GM12878 (cell line): ENCODE data around the gene TRIM28. TPM values are rescaled to one million over a fixed set of nuclear protein-coding genes. Genes with fewer than 3 reads are reported as not detected.

Experiments used
- ATF3 ChIP-seq: IDR thresholded peaks from 2 replicates; pipeline ENCODE4 v1.6.1; 2011; ENCODE audit warnings: low read depth, mild to moderate bottlenecking, low read length, moderate library complexity, borderline replicate concordance; ENCODE audit errors: extremely low read depth
- IKZF2 ChIP-seq, 2 experiments: fragments of 450-650 bp; IDR thresholded peaks; 2 replicates each; pipeline ENCODE4 v1.6.1; 2017; ENCODE audit warnings: mild to moderate bottlenecking in 2 of 2, moderate library complexity in 2 of 2
- JUNB ChIP-seq: IDR thresholded peaks from 2 replicates; pipeline ENCODE4 v1.6.1; 2016; ENCODE audit warnings: antibody characterized with exemption, mild to moderate bottlenecking
- KAT2A ChIP-seq: conservative IDR thresholded peaks from 2 replicates; pipeline ENCODE4 v1.6.1; 2011; ENCODE audit warnings: low read depth, low read length; ENCODE audit not compliant: control insufficient read depth
- POLR2AphosphoS2 ChIP-seq: IDR thresholded peaks from 2 replicates; pipeline ENCODE4 v1.6.1; 2011; ENCODE audit warnings: low read depth, mild to moderate bottlenecking, low read length, improper control_type of control experiment, moderate library complexity
- RBBP5 ChIP-seq: fragments of 200-600 bp; sonication (generic); conservative IDR thresholded peaks from 2 replicates; pipeline ENCODE4 v1.6.1; 2016
- WRNIP1 ChIP-seq: IDR thresholded peaks from 2 replicates; pipeline ENCODE4 v1.6.1; 2011; ENCODE audit warnings: low read depth, low read length, improper control_type of control experiment, borderline replicate concordance
- polyA plus RNA-seq, 11 experiments: library from polyadenylated mRNA; depleted of rRNA in 4 of 11; unstranded in 6 of 11; stranded (reverse) in 5 of 11; fragments of >200 nt; fragmentation: Nextera tagmentation in 4 of 11; fragmentation: Illumina TruSeq in 1 of 11; extraction: Ambion mirVana in 4 of 11; extraction: Trizol in 1 of 11; gene quantifications; 1 replicate in 1 of 11; 2 replicates in 10 of 11; pipeline versions ENCODE4 v1.2.1 to v1.2.3, GENCODE V29; 2011 to 2016; ENCODE audit warnings: inconsistent platforms in 2 of 11, missing spikeins in 2 of 11, low read depth in 1 of 11
- total RNA-seq, 4 experiments: library from RNA; depleted of rRNA in 3 of 4; stranded (reverse); fragments of >200 nt in 3 of 4; fragmentation: Illumina TruSeq in 1 of 4; extraction: Trizol in 1 of 4; gene quantifications; 2 replicates each; pipeline versions ENCODE4 v1.2.1 to v1.2.3, GENCODE V29; 2013 to 2021
- TF ChIP-seq, protein P1 (sequence below): fragments of 450-650 bp; IDR thresholded peaks from 2 replicates; pipeline ENCODE4 v1.6.1; 2016; ENCODE audit warnings: mild to moderate bottlenecking
- TF ChIP-seq, protein P2 (sequence below), 3 experiments: IDR thresholded peaks in 2 of 3; conservative IDR thresholded peaks in 1 of 3; 2 replicates each; pipeline ENCODE4 v1.5.1; 2011; ENCODE audit warnings: low read depth in 3 of 3, low read length in 3 of 3, mild to moderate bottlenecking in 3 of 3, control low read depth in 2 of 3, moderate library complexity in 2 of 3, inconsistent platforms in 1 of 3, mixed read lengths in 1 of 3; ENCODE audit not compliant: control insufficient read depth in 2 of 3, insufficient read depth in 1 of 3; ENCODE audit errors: extremely low read depth in 1 of 3

Gene TRIM28
- total and polyA plus RNA-seq, 10 of the 15 experiments (the other 5 are each of a cell fraction or from before 2014, with no cell fraction given): 5.0 to 650 (median 296) TPM

DNA sequence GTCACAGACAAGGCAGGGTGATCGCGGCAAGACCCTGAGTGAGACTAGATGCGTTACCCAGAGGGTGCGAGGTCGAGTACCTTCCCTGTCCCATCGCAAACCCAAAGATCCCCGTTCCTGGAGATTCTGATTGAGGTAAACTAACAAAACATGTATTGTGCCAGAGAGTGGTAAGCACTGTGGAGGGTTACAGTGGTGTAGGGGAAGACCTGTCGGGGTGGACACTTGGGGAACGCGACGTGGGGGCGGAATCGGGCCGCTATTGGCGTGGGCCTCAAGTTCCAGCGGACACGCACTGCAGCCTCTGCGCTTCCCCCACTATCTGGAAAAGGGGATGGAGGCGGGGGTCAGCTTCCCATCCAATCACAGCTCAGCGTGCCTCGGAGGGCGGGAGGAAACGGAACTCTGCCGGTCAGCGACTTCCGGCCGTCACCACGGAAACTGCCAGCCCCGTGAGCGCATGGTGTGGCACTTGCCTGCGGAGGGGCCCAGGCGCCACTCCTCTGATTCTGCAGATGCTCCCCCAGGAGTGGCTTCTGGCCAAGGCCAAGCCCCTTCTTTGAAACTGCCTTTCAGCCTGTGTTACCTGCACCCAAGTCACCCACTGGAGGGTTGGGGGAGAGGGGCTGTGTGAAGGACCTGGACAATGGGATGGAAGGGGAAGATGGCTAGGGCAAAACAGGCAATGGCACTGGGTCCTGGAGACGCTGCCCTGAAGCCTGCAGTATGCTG is 15.6 kb downstream of the TRIM28 start (continued):
- TF ChIP-seq, protein P1, sequence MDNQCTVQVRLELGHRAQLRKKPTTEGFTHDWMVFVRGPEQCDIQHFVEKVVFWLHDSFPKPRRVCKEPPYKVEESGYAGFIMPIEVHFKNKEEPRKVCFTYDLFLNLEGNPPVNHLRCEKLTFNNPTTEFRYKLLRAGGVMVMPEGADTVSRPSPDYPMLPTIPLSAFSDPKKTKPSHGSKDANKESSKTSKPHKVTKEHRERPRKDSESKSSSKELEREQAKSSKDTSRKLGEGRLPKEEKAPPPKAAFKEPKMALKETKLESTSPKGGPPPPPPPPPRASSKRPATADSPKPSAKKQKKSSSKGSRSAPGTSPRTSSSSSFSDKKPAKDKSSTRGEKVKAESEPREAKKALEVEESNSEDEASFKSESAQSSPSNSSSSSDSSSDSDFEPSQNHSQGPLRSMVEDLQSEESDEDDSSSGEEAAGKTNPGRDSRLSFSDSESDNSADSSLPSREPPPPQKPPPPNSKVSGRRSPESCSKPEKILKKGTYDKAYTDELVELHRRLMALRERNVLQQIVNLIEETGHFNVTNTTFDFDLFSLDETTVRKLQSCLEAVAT: peak; percentile 92
- TF ChIP-seq, protein P2, sequence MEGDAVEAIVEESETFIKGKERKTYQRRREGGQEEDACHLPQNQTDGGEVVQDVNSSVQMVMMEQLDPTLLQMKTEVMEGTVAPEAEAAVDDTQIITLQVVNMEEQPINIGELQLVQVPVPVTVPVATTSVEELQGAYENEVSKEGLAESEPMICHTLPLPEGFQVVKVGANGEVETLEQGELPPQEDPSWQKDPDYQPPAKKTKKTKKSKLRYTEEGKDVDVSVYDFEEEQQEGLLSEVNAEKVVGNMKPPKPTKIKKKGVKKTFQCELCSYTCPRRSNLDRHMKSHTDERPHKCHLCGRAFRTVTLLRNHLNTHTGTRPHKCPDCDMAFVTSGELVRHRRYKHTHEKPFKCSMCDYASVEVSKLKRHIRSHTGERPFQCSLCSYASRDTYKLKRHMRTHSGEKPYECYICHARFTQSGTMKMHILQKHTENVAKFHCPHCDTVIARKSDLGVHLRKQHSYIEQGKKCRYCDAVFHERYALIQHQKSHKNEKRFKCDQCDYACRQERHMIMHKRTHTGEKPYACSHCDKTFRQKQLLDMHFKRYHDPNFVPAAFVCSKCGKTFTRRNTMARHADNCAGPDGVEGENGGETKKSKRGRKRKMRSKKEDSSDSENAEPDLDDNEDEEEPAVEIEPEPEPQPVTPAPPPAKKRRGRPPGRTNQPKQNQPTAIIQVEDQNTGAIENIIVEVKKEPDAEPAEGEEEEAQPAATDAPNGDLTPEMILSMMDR (IDR thresholded peaks at IDR 0.05 in 2 of 3, conservative IDR thresholded peaks at IDR 0.05 in 1 of 3; ENCODE audit: control insufficient read depth in 2 of 3, extremely low read depth in 1 of 3, insufficient read depth in 1 of 3, low read depth in 3 of 3, low read length in 3 of 3): no peak
- TF ChIP-seq ATF3 (no peak), KAT2A (no peak), WRNIP1 (0 out of 2 replicates have a peak, but pooled peaks have one; percentile 22), POLR2AphosphoS2 (0 out of 2 replicates have a peak, but pooled peaks have one; percentile 82), IKZF2 (IDR thresholded peaks at IDR 0.05) (peak; percentile 63 to 82), JUNB (no peak), RBBP5 (no peak)
